NCI-H1048 (cell line): ENCODE data around the gene UNKL.
A peak's percentile ranks its signal among the peaks of the same experiment; 100 is the strongest.

Experiments used
- DNase-seq: peaks from one replicate; lab custom pipeline; 2025; lab: John Stamatoyannopoulos, UW

The UNKL gene

DNA sequence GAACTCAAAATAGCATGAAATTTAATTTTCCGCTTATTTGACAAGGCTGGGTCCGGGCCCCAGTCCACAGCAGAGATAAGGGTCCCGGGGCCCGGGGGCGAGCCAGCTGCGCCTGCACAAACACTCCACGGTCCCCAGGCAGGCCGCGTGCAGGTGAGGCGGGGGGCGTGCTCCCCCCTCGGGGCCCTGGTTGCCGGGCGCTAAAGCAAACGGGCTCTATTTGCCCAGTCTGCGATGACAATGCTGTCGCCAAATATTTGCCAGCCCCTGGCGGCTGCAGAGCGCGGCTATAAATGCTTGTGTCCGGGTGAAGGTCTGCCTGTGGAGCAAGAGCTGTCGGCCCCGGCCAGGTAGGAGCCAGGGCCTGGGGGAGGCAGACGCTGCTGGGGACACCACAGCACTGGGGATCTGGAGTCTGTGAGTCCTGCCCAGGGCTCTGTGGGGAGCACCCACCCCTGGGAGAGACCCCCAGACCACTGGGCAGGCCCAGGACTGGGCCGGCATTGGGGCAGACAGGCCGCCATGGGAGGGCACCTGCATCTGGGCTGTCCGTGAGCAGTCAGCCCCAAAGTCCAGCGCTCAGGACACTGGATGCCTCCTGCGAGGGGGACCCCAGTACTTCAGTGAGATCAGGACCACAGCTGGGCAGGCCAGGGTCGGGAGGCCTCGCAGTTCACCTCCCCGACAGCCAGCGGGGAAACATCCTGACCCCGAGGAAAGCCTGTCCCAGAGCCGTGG, 16.4 kb upstream of the UNKL start, which contains the start of gene PERCC1:
Gene PERCC1, plus strand, starts transcription at position 320 of the 738 bp plus-strand sequence. CDS start 1,516 bp downstream, outside the sequence.
- no peak for DNase-seq

DNA sequence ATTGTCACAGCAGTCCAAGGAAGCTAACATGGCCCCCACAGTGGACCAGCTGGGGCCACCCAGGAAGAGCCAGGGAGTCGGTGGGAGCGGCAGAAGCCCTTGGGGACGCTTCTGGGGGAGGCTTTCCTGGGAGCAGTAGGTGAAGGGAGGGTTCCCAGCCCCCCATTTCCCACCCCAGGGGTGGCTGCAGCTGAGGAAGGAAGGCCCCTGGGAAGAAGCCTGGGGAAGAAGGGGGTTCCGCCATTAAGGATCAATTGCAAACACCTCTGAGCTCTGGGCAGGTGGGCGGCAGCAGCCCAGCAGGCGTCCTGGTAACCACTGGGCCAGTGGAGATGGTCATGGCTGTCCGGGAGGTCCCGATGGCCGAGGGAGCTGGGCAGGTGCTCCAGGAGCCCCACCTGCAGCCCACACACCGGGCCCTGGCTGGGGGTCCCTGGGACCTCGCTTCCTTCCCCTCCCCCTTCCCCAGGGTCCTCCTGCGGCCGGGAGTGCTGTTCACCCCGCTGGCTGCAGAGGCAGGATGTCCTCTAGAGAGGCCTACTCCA, 15.8 kb upstream of the UNKL start:
- DNase-seq: no peak

DNA sequence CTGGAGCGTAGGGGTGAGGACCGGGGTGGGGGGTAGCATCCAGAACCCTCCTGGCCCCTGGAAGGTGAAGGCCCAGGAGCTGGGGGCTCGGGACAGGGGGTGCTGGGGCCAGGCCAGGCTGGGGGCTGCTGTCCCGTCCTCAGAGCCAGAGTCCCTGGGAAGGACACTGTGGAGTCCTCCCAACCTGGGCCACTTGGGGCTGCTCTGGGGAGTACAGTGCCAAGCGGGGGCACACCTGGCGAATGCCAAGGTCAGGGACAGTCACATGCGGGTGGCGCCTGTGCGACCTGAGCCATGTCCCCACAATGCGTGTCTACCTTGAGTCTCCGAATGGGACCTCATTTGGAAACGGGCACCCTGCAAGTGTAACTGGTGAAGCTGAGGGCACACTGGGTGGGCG, 15.1 kb upstream of the UNKL start:
- DNase-seq: no peak

- no peak for DNase-seq
Measured at GRCh38 chr16:1429012-1429411, 14.5 kb upstream of the UNKL start.

DNA sequence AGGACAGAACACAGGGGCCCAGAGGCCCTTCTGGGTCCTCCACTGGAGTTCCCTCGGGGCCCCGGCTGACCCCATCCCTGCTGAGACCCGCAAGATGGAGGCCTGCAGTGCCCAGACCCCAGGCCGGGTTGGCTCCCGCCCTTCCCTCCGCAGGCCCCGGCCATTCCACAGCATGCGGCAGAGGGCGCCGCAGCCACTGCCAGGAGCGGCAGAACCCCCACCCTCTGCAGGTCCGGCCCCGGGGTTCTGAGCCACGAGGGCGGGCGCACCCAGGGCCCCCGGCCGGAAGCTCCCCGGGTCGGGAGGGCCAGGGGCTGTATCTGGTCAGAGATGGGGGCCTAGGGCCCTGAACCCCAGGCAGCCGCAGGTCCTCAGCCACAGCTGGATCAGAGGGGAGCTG, 14.0 kb upstream of the UNKL start:
- DNase-seq: no peak

DNA sequence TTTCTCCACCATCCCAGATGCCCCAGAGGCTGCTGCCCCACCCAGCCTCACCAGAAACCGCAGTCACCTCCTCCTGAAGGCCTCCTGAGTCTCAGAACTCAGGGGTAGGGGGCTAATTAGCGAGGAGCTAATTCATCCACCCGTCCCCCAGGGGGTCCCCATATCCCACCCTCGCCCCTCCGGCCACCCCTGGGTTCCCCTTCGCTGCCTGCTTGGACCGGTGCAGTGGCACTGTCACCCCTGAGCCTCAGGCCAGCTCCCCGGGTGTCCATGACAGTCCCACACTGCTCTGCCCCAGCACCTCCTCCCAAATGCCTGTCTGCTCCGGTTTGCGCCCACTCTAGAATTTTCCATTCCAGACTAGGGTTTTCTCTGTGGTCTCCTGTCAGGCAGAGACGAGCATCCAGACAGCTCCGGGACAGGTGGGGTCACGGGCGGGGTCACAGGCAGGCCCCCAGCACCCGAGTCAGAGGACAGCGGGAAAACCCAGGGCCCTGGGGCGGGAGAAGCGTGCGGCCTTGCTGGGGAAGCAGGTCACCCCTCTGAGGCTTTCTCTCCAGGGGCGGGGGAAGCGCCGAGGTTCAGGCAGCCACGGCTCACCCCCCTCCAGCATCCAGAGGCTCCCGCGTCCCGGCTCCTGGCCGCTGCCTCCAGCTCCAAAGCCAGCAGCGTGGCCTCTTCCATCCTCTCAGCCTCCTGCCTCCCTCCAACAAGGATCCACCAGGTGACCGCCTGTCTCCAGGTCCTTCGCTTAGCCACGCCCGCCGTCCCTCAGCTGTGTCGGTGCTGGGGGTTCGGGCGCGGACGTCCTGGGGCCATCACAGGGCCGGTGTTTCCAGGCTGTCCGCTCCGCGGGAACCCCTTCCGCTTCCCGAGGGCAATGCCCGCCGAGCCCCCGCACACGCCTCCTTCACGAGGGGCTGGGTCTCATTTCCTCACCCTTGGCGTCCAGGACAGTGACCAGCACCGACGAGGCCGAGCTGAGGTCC, 13.3 kb upstream of the UNKL start:
- no peak for DNase-seq

DNA sequence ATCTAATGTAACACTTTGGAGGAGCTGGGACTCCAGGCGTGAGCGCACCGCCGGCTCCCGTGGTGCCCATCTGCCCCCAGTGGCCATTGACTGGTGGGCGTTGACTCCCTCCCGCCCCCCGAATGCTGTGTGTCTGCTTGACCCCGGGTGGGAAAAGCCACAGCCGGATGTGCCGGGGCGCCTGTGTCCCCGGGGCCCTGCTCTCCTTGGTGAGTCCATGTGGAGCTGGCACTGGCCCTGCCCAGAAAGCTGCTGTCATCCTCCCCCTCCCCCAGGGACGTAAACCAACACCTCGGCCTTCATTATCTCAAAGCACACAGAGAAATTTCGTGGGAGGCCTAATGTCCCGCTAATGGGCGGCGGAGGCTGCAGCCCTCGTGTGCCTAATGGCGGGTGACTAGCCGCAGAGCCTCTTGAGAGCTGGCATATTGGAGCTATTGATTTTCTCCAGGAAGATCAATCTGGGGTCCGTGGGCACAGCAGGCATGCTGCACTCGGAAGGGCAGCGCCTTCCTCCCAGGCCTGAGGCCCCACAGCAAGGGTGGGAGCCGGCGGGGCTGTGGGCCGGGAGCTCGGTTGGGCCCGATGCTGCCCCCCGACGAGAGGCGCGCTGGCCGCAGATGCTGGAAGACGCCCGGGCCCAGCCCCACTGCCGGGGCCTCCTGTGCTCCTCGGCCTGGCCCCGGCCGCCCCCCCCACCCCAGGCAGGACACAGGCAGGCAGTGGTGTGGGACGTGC, 12.4 kb upstream of the UNKL start:
- no peak for DNase-seq

- DNase-seq: no peak
Measured at GRCh38 chr16:1425616-1426370, 11.3 kb upstream of the UNKL start.

- no peak for DNase-seq
Measured at GRCh38 chr16:1424028-1424427, 9.5 kb upstream of the UNKL start.

GRCh38 chr16:1422076-1422475, 7.6 kb upstream of the UNKL start:
- DNase-seq: no peak

DNA sequence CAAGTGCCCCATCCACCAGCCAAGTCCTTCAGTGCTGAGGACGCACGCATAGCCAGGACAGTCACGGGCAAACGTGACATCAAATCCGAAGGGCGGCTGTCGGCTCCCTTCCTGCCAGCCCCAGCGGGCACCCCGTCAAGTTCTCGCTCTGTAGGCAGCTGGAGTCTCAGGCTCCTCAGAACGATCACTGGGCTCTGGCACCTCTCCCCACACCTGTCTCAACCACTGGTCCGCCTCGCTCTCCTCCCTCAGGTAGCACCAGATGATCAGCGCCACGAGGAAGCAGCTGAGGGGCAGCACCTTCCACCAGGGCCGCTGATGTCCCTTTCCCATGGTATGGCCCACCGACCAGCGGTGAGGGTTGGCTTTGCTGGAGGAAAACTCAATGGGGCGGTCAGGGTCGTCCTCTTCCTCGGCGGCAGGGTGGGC, 5.6 kb upstream of the UNKL start:
- no peak for DNase-seq

- DNase-seq: no peak
Measured at GRCh38 chr16:1416521-1416941, 2.0 kb upstream of the UNKL start.

- DNase-seq: no peak
Measured at GRCh38 chr16:1413684-1414531, 596 bp downstream of the UNKL start.

DNA sequence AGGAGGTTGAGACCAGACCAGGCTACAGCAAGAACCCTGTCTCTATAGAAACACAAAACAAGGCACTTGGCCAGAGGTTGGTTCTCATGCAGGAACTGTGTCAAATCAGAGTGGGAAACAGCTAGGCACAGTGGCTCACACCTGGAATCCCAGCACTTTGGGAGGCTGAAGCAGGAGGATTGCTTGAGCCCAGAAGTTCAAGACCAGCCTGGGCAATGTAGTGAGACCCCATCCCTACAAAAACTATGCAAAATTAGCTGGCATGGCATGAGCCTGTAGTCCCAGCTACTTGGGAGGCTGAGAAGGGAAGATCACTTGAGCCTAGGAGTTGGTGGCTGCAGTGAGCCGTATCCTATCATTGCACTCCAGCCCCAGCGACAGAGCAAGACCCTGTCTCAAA, 1.7 kb downstream of the UNKL start:
- no peak for DNase-seq

- DNase-seq: peak; percentile 28
Measured at GRCh38 chr16:1408171-1408837, 6.2 kb downstream of the UNKL start.

- DNase-seq: no peak
Measured at GRCh38 chr16:1407753-1408152, 6.8 kb downstream of the UNKL start.

- DNase-seq: no peak
Measured at GRCh38 chr16:1403733-1404132, 10.8 kb downstream of the UNKL start.

DNA sequence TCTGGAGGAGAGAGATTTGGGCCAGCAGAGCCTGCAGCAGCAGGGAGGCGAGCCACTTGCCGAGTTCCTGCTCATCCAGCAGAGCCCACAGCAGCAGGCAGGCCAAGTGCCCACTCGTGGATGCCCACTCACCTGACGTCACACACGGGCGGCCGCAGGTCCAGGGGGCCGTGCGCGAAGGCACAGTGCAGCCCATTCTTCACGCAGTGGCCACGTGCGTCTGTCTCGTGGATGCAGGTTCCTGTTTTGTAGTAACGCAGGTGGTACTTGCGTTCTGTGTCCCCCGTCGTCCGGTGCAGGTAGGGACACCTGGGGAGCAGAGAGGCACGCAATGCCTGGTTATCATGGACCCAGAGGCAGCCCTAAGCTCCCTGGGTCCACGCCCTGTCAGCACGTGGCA, 11.5 kb downstream of the UNKL start:
- no peak for DNase-seq

- no peak for DNase-seq
Measured at GRCh38 chr16:1401758-1402154, 12.7 kb downstream of the UNKL start.
